Astrocyte of the hippocampus (primary cell): ENCODE results near the gene GMEB2.
"Not testable (repeated sequence)": the region's sequence is repeated elsewhere in the genome, so short reads cannot be mapped to it uniquely, and the experiment has no call there.

Source experiments
- DNase-seq: peaks from one replicate; pipeline ENCODE4 v3.0.0; 2011; ENCODE audit warnings: low read depth, low spot score

The GMEB2 gene

DNA sequence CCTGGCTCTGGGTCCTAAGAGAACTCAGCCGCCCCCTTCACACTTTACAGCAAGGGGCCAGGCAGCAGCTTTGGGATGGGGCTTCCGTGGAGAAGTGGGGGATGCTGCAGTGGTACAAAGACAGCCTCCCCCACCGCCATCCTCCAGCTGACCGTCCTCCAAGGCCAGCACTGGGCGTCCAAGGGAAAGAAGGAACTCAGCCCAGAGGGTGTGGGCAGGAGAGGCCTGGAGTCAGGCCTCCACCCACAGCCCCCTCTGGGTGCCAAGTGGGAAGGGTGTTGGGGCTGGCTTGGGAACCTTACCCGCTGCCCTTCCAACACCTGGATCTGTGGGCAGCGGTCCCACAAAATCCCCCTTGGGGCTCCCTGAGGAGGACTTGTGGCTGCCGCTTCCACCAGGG, 13.2 kb upstream of the GMEB2 start:
- DNase-seq: no peak

DNA sequence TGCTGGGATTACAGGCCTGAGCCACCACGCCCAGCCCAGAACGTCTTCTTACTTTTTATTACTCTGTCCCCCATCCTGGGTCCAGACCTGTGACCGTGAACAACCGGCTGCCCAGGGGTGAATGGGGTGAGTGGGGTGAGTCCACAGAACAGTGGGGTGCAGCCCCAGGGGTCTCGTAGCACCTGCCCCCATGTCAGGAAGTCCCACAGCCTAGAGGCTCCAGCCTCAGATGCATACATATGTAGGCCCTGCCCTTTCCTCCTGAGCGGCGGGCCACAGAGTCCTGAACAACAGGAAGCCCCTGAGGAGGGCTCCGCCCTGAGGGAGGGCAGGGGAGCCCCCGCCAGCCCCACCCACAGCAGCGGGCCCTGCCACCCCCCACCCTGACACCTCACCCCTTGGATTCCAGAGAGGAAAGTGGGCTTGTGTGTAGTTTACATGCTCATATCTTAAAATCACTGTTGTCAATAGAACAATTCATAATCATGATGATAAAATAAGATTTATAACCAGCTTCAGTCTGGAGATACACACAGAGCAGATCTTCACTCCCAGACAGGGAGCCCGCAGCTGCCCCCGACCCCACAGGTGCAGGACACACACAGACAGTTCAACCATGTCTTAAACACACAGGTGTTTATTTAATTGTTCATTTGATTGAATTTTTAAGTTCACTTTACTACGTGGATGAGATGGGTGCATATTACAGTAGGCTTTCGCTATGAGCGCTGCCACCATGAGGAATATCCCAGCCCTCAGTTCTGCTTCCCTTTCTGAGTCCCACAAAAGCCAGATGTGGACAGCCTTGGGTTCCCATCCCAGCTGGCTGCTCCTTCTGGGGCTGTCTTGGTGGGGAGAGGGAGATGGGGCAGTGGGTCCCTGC, 12.4 kb upstream of the GMEB2 start:
- DNase-seq: no peak

DNA sequence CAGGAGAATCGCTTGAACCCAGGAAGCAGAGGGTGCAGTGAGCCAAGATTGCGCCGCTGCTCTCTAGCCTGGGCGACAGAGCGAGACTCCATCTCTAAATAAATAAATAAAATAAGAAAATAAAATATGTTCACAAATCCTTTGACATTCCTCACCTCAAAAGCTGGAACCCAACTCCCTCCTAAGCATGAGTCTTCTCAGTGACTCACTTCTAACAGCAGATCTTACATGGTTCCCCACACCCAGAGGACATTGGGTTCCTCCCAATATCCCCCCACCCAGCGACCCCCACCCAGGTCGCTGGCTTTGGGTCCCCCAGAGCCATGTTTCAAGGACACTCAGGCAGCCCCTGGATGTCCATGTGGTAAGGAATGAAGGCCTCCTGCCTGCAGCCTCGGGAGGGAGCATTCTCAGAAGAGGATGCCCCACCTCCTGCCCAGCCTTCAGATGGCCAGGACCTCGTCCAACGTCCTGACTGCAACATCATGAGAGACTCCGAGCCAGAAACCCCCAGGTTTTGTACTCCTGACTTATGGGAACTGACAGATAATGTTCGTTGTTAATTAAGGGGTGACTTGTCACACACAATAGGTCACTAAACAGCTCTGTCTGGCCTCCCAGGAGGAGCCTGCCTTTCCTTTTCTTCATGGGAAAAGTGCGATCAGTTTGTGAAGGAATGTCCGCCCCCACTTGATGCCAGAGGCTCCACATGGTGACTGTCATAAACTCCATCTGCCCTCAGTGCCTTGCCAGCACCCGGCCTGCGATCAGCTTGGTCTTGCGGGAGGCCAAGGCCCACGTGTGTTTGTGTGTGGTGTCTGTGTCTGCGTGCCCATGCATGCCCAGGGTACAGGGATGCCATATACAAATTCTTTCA, 10.1 kb upstream of the GMEB2 start:
- no peak for DNase-seq

DNA sequence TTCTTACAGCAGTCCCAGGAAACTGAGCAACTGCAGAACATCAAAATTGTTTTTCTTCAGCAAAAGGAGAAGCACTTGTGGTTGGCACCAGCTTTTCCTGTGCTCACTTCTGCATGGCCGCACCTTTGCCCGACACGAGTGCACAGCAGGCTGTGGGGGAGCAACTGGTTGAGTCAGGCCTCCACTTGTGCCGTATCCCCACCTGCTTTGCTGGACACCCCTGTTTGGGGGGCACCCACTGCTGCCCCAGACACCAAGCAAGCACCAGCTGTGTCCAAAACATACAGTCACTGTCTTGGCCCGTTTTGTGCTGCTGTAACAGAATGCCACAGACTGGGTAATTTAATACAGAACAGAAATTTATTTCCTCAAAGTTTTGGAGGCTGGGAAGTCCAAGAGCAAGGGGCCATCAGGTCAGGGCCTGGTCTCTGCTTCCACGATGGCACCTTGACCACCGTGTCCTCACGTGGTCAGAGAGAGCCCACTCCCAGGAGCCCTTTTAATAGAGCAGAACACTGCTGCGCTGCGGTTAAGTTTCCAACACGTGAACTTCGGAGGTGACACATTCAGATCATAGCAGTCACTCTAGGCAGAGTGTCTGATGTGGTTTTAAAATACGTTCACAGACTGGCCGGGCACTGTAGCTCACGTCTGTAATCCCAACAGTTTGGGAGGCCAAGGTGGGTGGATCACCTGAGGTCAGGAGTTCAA, 8.7 kb upstream of the GMEB2 start:
- no peak for DNase-seq

DNA sequence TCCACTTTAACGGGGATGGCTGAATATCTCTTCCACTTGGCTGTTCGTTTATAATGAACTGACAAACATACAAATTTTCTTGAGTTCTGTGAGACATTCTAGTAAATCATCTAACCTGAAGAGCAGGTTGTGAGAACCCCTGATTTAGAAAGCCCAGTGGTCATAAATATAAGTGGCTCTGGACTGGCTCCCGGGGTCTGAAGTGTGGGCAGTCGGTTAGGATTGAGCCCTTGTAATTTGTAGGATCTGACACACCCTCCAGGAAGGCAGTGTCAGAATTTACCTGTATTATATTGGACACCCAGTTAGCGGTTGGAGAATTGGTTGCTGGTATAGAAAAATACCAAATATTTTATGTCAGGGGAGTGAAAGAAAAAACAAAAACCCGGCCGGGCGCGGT, 6.8 kb upstream of the GMEB2 start:
- no peak for DNase-seq

DNA sequence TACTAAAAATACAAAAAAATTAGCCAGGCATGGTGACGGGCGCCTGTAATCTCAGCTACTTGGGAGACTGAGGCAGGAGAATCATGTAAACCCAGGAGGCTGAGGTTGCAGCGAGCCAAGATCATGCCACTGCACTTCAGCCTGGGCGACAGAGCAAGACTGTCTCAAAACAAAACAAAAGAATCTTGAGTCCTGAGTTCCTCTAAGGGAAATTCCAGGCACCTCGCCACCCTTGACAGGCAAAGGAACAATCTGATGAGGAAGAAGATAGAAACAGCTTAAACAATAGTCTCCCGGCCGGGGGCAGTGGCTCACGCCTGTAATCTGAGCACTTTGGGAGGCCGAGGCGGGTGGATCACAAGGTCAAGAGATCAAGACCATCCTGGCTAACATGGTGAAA, 4.5 kb upstream of the GMEB2 start:
- DNase-seq: not testable (repeated sequence)

DNA sequence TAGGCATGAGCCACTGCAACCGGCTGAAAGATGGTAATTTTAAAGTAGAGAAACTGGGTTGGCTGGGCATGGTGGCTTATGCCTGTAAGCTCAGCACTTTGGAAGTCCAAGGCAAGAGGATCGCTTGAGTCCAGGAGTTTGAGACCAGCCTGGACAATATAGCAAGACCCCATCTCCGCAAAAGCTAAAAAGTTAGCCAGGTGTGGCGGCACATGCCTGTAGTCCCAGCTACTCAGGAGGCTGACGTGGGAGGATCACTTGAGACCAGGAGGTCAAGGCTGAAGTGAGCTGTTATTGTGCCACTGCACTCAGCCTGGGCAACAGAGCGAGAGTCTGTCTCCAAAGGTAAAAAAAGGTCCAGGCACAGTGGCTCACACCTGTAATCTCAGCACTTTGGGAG, 4.1 kb upstream of the GMEB2 start:
- not testable (repeated sequence) for DNase-seq

DNA sequence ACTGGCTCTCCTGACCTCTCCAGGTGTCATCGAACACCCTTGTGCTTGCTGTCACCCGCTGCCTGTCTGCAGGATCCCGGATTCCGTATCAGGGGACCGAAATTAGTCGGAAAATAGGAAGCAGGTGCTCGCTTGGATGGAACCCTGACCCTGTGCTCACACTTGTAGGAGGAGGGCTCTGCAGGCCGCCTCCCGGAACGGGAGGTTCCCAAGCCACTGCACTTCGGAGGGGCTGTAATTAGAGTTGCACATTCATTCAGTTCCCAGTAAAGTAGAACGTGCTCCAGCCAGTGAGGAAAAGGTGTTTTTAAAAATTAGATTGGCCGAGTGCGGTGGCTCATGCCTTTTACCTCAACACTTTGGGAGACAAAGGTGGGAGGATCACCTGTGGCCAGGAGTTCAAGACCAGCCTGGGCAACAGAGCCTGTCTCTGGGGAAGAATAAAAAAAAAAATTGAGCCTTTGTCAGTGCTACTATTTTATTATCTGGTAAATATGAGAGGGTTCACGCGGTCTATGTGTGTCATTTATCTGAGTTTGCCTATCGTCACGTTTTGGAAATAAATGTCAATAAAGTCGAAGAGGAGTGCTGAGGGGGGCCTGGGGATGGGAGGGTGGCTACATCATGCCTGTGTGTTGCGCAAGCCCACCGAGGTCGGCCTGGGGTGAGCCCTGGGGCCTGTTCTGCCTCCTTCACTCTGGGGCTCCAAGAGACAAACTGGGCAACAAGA, 1.5 kb upstream of the GMEB2 start:
- peak; percentile 53 for DNase-seq

DNA sequence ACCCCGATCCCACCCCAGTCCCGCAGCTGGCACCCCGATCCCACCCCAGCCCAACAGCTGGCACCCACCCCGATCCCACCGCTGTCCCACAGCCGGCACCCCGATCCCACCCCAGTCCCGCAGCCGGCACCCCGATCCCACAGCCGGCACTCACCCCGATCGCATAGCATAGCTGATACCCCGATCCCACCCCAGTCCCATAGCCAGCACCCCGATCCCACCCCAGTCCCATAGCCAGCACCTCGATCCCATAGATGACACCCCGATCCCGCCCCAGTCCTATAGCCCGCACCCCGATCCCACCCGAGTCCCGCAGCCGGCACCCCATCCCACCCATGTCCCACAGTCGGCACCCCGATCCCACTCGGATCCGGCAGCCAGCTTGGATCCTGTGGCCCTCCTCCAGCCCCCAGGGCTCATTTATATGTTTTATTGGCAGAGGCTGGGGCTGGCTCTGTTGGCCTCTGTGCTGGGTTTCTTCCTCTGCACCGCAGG, 897 bp upstream of the GMEB2 start:
- DNase-seq: no peak

DNA sequence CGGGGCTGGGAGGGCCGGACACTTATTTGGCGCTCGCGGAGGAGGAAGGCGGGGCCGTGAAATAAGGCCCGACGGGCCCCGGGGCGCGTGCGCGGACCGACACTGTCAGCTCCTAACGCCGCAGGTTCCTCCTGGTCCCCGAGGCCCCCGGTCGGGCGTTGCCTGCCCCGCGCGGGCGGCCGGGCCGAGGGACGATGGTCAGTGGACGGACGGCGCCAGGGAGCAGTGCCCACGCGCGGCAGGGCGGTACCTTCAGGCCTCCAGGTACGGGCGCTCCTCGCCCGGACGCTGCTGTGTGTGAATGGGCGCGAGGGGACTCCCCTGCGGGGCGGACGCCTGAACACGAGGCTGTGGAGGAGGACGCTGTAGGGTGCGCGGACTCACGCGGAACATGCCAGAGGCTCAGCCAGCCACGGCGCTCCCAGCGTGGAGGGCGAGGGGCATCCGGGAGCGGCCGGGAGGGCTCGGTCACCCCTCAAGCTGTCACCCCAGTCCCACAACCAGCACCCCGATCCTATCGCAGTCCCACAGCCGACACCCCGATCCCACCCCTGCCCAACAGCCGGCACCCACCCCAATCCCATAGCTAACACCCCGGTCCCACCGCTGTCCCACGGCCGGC, 339 bp upstream of the GMEB2 start:
- peak; percentile 98 for DNase-seq

DNA sequence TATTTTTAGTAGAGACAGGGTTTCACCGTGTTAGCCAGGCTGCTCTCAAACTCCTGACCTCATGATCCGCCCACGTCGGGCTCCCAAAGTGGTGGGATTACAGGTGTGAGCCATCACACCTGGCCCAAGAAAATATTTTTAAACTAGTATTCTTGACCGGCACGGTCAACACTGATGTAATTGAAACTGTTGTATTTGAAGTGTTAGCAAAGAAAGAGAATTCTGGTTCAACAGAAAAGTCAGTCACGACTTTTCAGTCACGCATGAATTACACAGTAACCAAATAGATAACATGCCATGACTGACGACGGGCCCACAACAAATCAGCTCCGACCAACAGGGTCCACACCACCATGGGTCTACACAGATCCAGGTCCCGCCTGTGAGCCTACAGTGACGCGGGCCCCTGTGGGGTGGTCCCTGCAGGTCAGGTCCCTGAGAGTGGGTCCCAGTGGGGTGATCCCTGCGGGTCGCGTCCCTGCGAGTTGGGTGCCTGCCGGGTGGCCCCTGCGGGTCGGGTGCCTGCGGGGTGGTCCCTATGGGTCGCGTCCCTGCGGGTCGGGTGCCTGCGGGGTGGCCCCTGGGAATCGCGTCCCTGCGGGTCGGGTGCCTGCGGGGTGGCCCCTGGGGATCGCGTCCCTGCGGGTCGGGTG, 1.0 kb downstream of the GMEB2 start:
- DNase-seq: peak; percentile 46

DNA sequence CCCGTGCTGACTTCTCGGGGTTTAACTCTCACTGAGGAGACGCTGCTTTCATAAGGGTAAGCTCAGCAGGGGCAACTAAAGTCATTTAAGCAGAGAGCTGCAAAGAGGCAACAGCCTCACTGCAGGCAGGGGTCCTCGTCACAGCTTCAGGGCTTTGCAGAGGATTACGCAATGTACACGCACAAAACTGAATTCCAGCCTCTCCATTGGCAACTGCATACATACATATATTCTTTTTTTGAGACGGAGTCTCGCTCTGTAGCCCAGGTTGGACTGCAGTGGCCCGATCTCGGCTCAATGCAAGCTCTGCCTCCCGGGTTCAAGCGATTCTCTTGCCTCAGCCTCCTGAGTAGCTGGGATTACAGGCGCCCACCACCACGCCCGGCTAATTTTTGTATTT, 2.4 kb downstream of the GMEB2 start:
- DNase-seq: no peak

DNA sequence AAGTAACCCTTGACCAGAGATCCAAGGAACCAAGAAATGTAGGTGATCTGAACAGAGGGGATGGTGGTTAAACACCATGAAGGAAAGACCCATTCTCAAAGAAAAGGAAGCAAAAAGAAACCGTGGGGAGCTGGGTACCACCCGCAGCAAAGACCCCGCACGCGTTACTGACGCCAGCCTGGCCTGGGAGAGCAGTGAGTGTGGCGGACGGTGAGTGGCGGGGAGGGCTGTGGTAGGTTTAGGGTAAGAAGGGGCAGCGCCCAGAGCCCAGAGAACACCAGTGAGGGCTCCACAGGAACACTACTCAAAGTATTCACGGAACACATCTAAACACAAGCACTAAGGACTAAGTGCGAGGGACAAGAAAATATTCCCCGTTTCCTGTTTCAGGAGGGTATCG, 4.2 kb downstream of the GMEB2 start:
- DNase-seq: no peak

DNA sequence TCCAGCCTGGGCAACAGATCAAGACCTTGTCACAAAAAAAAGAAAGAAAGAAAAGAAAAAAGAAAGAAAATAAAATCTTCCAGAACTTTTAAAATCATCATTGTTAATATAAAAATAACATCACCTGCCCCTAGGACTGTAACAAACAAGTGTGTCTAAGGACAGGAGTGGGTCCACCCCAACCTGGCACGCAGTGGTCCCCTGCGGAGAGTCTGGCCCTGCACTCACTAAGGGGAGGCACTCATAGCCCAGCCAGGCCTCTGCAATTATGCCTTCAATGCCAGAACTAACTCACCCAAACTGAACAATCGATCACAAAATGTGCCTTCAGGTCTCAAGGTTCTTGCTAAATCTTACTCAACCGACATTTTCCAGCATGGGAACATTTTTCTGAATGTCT, 4.8 kb downstream of the GMEB2 start:
- DNase-seq: no peak

DNA sequence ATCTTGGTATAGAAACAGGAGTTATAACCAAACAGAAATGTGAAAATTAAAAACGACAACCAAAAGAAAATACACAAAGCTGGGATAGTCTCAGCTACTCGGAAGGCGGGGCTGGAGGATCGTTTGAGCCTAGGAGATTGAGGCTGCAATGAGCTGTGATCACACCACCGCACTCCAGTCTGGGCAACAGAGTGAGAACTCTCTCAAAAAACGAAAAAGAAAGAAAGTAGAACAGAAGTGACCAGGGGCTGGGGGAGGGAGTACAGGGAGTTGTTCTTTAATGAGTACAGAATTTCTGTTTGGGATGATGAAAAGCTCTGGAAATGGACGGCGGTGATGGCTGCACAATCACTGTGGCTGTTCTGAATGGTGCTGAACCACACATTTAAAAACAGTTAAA, 5.9 kb downstream of the GMEB2 start:
- no peak for DNase-seq

DNA sequence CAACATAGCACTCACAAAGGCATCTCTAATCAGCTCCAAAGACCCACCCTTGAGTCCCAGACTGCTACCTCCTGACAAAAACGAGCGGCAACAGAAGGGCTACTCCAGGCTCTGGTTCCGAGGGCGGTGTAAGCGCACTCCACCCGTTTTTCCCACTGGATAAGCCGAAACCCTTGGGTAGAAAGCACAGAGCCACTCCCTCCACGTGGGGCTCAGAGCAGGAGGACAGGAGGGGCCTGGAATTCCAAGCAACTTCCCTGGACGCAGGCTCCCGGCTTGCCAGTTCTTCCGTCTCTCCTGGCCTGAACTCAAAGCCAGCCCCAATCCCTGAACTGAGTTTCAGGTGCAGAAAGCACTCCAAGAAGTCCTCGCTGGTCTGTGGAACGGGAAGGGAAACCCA, 7.4 kb downstream of the GMEB2 start:
- no peak for DNase-seq

DNA sequence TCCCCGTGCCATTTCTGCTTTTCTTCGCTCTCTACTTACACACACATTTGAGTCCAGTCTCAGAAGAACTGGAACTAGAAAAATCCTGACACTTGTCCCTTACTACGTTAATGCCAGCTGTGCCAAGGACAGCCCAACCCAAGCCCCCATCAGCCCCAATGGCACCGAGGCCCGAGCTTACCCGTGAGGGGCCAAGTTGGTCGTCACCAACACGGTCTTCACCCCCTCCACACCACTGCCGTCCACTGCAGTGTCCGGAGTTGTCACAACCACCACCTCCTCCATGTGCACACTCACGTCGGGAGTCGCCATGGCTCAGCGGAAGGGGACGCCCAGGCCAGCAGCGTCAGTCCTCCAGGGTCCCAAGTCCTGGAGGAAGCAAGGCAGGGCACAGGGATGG, 7.8 kb downstream of the GMEB2 start:
- no peak for DNase-seq

DNA sequence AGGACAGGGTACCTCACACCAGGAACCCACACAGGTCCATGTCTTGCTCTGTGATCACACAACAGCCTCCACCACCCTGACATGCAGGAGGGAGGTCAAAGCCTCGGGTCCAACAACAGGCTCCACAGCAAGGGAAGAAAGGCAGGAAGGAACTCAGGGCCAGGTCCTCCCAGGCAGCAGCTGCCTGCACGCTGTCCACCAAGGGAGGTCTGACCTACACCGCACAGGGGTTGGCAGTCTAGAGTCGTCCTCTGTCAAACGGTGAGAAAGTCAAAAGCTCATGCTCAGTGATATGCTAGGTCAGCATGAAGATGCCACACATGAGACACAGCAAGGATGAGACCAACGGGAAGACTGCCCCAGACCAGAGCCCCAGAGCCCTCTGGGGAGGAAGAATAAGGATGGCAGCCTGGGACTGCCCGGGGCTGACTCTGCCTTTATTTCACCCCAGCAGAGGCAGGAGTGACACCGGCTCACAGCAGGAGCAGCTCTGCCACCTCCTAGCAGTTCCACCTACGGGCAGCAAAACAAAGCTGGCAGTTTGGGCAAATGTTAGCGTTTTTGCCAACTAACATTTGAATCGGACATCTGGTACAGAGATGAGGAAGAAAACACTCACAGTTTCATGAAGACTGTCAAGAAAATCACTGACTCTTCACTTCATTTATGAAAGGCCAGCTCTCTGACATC, 8.5 kb downstream of the GMEB2 start:
- no peak for DNase-seq

DNA sequence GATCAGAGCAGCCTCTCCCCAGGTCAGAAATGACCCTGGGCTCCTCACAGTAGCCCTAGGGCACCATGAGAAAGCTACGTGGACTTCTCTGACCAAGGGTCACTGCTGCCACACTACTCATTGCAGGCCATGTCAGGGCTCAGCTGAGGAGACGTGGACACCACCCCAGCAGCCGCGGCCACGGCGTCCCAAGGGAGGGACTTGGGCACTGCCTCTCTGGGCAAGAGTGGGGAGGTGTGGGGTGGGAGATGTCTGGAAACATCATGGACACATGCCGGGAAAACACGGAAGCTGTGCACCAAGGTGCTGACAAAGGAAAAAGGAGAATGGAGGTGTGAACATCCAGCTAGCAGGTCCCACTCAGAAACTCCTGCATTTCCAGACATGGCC, 9.0 kb downstream of the GMEB2 start:
- DNase-seq: no peak
